HEK293T (cell line): Measurements from ENCODE around the gene IL17D.

Experiments
- BHLHE40 ChIP-seq: fragments of 450-650 bp; IDR thresholded peaks from 2 replicates; pipeline ENCODE4 v1.6.1; 2016; ENCODE audit warnings: mild to moderate bottlenecking, moderate library complexity, borderline replicate concordance
- PKNOX1 ChIP-seq: fragments of 450-650 bp; IDR thresholded peaks from 2 replicates; pipeline ENCODE4 v1.6.1; 2016

DNA sequence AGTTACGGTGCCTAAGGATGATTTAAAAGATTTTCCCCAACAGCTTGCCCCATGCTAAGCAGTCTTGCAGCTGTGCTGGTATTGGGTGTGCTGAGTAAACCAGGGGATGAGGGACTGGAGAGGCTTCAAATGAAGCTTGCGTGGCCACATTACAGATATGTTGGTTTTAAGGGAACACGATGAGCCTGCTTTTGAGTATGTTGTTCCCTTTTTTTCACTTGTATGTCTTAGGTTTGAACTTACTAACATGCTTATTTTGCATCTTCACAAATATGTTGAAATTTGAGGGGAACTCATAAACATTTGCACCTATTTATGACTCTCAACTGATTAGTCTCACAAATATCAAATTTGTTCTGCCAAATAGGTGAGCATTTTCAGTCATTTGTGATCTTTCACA, 2.0 kb upstream of the IL17D start:
- TF ChIP-seq PKNOX1 (no peak), BHLHE40 (no peak)
